ENCODE data around the gene GRID1. TPM values are rescaled to one million over a fixed set of nuclear protein-coding genes. Genes with fewer than 3 reads are reported as not detected.
A peak's percentile ranks its signal among the peaks of the same experiment; 100 is the strongest.

GRID1 gene
- total RNA-seq, 1 experiment from 2014 or later, result 5.6 TPM

GRCh38 chr10:86162036-86162435 is 204.6 kb downstream of the GRID1 start:
- intact Hi-C loops (cut with micrococcal nuclease), result no loop called here
- H3K9ac ChIP-seq (ENCODE audit: low read length), result no peak overlapping the region

GRCh38 chr10:86160890-86161585 is 205.6 kb downstream of the GRID1 start:
- no TSS peak for BruUV-seq (replicated peaks)
- no peaks in the 10 kb centered on the region for H3K27me3 ChIP-seq (ENCODE audit: insufficient read depth, low read length)
- H3K36me3 ChIP-seq (ENCODE audit: control insufficient read depth in 1 of 2, insufficient read depth in 2 of 2, low read length in 2 of 2), result no peaks in the 10 kb centered on the region
- H2AFZ ChIP-seq (ENCODE audit: low read depth, low read length, poor library complexity, severe bottlenecking), result no peak overlapping the region
- H3K9ac ChIP-seq (ENCODE audit: low read length), result no peak overlapping the region
- H3K9me3 ChIP-seq (ENCODE audit: control insufficient read depth in 1 of 2, insufficient read depth in 1 of 2, low read depth in 1 of 2, low read length in 2 of 2), result no peaks in the 10 kb centered on the region
- H3K79me2 ChIP-seq (ENCODE audit: insufficient read depth, low read length), result no peaks in the 10 kb centered on the region
- ChIA-PET CTCF (no interaction called here), POLR2A (no interaction called here), RAD21 (ENCODE audit: low non-redundant PET in 1 of 2, low total read pairs in 2 of 2, uncharacterized antibody in 2 of 2, unreplicated experiment in 2 of 2) (no interaction called here)
- H3K9me2 ChIP-seq (ENCODE audit: insufficient read depth), result no peaks in the 10 kb centered on the region
- H3K4me3 ChIP-seq (replicated peaks in 1 of 2; ENCODE audit: low read depth in 1 of 2, low read length in 2 of 2), result no peak overlapping the region
- 0 out of 2 replicates have a peak, but pooled peaks have one; percentile 32 for ATAC-seq
- intact Hi-C loops (cut with micrococcal nuclease), result no loop called here
- no peak overlapping the region for H3K27ac ChIP-seq (ENCODE audit: low read depth, low read length)
- no peak overlapping the region for H3K4me2 ChIP-seq (ENCODE audit: low read length)
- H3K4me1 ChIP-seq (ENCODE audit: control insufficient read depth in 1 of 2, insufficient read depth in 2 of 2, low read length in 2 of 2), result peaks cover 0 to 5% of the 10 kb centered on the region in 2 experiments; a peak in 1 of 4 replicates
- DNase-seq (ENCODE audit: low read depth, low spot score), result no peak
- H4K20me1 ChIP-seq (ENCODE audit: insufficient read depth), result no peaks in the 10 kb centered on the region
- TF ChIP-seq MAX (IDR thresholded peaks at IDR 0.05), result no peak
- no peak for TF ChIP-seq JUND (IDR thresholded peaks at IDR 0.05)
- no peak for TF ChIP-seq EGR1 (IDR thresholded peaks at IDR 0.05; ENCODE audit: low read depth)
- TF ChIP-seq POLR2A (IDR thresholded peaks at IDR 0.05; ENCODE audit: borderline replicate concordance, extremely low read depth, insufficient read depth, insufficient read length), result no peak
- no peak for TF ChIP-seq ZBTB33 (IDR thresholded peaks at IDR 0.05; ENCODE audit: extremely low read depth, insufficient replicate concordance, low read length)
- TF ChIP-seq ELF1 (IDR thresholded peaks at IDR 0.05; ENCODE audit: borderline replicate concordance, low read depth), result no peak
- no peak for TF ChIP-seq CBX3 (IDR thresholded peaks at IDR 0.05; ENCODE audit: low read depth)

More at GRCh38 chr10:86162036-86162435, 204.6 kb downstream of the GRID1 start:
- Histone ChIP-seq H3K79me2 (ENCODE audit: insufficient read depth, low read length) (no peaks in the 10 kb centered on the region), H3K4me3 (replicated peaks in 1 of 2; ENCODE audit: low read depth in 1 of 2, low read length in 2 of 2) (no peak overlapping the region), H3K36me3 (ENCODE audit: control insufficient read depth in 1 of 2, insufficient read depth in 2 of 2, low read length in 2 of 2) (no peaks in the 10 kb centered on the region), H3K4me1 (ENCODE audit: control insufficient read depth in 1 of 2, insufficient read depth in 2 of 2, low read length in 2 of 2) (peaks cover 0 to 5% of the 10 kb centered on the region in 2 experiments; a peak in 1 of 4 replicates), H3K9me3 (ENCODE audit: control insufficient read depth in 1 of 2, insufficient read depth in 1 of 2, low read depth in 1 of 2, low read length in 2 of 2) (no peaks in the 10 kb centered on the region), H3K27ac (ENCODE audit: low read depth, low read length) (no peak overlapping the region), H2AFZ (ENCODE audit: low read depth, low read length, poor library complexity, severe bottlenecking) (no peak overlapping the region), H3K4me2 (ENCODE audit: low read length) (no peak overlapping the region), H3K9me2 (ENCODE audit: insufficient read depth) (no peaks in the 10 kb centered on the region), H4K20me1 (ENCODE audit: insufficient read depth) (no peaks in the 10 kb centered on the region), H3K27me3 (ENCODE audit: insufficient read depth, low read length) (no peaks in the 10 kb centered on the region)
- DNase-seq (ENCODE audit: low read depth, low spot score), result no peak
- BruUV-seq (replicated peaks), result no TSS peak
- ATAC-seq, result no peak
- TF ChIP-seq JUND (IDR thresholded peaks at IDR 0.05), result no peak
- TF ChIP-seq SP1 (IDR thresholded peaks at IDR 0.05; ENCODE audit: low read depth), result no peak
- no peak for TF ChIP-seq FOSL1 (IDR thresholded peaks at IDR 0.05; ENCODE audit: low read depth)
- TF ChIP-seq POLR2A (IDR thresholded peaks at IDR 0.05; ENCODE audit: borderline replicate concordance, extremely low read depth, insufficient read depth, insufficient read length), result no peak
- no peak for TF ChIP-seq RAD21 (IDR thresholded peaks at IDR 0.05; ENCODE audit: low read depth)
- no peak for TF ChIP-seq ZFX (IDR thresholded peaks at IDR 0.05)
- TF ChIP-seq CEBPB (IDR thresholded peaks at IDR 0.05; ENCODE audit: low read depth), result no peak
- no peak for TF ChIP-seq YY1 (IDR thresholded peaks at IDR 0.05; ENCODE audit: extremely low read depth, insufficient replicate concordance, low read depth, low read length)
- no peak for TF ChIP-seq TCF7L2 (IDR thresholded peaks at IDR 0.05; ENCODE audit: borderline replicate concordance, extremely low read depth, insufficient read depth, insufficient read length)
- no peak for TF ChIP-seq MAX (IDR thresholded peaks at IDR 0.05)
- TF ChIP-seq ELF1 (IDR thresholded peaks at IDR 0.05; ENCODE audit: borderline replicate concordance, low read depth), result no peak
- TF ChIP-seq POLR2AphosphoS5 (IDR thresholded peaks at IDR 0.05; ENCODE audit: low read depth, low read length), result no peak
- TF ChIP-seq ATF3 (IDR thresholded peaks at IDR 0.05), result no peak
- TF ChIP-seq ZNF274 (IDR thresholded peaks at IDR 0.05; ENCODE audit: low read depth, low read length), result no peak
- CTCF ChIA-PET, result no interaction called here
- RAD21 ChIA-PET (ENCODE audit: low non-redundant PET in 1 of 2, low total read pairs in 2 of 2, uncharacterized antibody in 2 of 2, unreplicated experiment in 2 of 2), result no interaction called here
- POLR2A ChIA-PET, result no interaction called here

All from HCT116 (cell line).